ENCODE data around the gene VARS1.
"Not testable (repeated sequence)": the region's sequence is repeated elsewhere in the genome, so short reads cannot be mapped to it uniquely, and the experiment has no call there.

VARS1 gene

DNA sequence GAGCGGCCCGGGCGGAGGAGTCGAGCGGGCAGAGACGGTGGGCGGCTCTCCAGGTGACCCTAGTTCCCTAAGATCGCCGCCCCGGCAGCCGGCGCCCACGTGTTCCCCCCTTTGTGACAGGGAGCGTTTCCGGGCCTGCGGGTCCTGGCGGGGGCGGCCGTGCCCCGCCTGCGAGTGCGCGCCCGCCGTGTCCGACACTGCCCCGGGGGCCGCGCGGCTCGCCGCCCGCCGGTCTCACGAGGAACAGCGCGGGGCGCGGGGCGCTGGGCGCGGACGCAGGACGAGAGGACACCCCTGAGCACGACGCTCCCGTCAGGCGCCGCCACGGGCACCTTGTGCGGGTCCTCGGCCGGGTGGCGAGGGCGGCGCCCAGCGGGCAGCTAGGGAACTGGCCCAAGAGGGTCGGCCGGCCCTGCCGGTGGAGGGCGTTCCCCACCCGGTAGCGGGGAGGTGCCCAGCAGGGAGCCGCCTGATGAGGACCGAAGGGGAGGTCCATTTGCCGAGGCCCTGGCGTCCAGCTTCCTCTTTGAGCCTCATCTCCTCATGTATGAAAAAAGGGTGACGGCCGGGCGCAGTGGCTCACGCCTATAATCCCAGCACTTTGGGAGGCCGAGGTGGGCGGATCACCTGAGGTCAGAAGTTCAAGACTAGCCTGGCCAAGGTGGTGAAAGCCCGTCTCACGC is at the start of gene VARS1:
Gene VARS1, minus strand, starts transcription at position 137 of the 683 bp plus-strand sequence. CDS start 535 bp downstream, outside the sequence.
- DNase-seq, result peak; percentile 98

DNA sequence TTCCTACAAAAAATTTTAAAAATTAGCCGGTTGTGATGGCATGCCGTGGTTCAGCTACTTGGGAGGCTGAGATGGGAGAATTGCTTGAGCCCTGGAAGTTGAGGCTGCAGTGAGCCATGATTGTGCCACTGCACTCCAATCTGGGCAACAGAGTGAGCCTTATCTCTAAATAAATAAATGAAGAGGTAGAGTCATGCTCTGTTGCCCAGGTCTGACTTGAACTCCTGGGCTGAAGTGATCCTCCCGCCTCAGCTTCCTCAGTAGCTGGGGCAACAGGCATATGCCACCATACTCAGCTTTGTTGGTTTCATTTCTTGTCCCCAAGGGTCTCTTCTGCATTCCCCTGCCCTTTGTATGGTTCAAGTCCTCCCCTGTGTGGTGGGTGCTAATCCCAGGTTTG is 49.0 kb upstream of the VARS1 start:
- no peak for DNase-seq

DNA sequence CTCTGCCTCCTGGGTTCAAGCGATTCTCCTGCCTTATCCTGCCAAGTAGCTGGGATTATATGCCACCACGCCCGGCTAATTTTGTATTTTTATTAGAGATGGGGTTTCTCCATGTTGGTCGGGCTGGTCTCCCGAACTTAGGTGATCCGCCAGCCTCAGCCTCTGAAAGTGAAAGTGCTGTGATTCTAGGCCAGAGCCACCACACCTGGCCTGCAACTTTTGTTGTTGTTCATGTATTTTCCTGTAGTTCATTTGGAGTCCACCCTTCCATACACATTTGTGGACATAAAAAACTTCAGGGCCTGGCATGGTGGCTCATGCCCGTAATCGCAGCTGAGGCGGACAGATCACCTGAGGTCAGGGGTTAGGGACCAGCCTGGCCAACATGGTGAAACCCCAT is 46.5 kb upstream of the VARS1 start:
- DNase-seq, result no peak

DNA sequence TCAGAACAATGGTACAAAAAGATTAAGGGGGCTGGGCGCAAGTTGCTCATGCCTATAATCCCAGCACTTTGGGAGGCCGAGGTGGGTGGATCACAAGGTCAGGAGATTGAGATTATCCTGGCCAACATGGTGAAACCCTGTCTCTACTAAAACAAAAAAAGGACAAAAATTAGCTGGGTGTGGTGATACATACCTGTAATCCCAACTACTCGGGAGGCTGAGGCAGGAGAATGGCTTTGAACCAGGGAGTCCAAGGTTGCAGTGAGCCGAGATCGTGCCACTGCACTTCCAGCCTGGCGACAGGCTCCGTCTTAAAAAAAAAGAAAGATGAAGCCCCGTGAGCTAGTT is 44.2 kb upstream of the VARS1 start:
- DNase-seq, result not testable (repeated sequence)

DNA sequence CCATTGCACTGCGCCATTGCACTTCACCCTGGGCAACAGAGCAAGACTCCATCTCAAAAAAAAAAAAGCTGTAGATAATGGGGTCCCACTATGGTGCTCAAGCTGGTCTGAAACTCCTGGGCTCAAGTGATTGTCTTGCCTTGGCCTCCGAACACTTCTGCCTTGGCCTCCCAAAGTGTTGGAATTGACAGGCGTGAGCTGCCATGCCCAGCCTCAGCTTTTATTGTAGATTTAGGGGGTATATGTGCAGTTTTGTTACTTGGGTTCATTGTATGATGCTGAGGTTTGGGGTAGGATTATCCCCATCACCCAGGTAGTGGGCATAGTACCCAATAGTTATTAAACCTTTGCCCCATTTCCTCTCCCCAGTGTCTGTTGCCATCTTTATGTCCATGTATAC is 43.4 kb upstream of the VARS1 start:
- no peak for DNase-seq

DNA sequence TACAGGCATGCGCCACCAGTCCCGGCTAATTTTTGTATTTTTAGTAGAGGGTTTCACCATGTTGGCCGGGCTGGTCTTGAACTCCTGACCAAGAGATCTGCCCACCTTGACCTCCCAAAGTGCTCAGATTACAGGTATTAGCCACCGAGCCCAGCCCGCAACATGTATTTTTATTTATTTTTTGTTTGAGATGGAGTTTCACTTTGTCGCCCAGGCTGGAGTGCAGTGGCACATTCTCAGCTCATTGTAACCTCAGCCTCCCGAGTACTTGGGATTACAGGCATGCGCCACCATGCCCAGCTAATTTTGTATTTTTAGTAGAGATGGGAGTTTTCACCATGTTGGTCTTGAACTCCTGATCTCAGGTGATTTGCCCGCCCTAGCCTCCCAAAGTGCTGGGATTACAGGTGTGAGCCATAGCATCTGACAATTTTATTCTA is 42.6 kb upstream of the VARS1 start:
- not testable (repeated sequence) for DNase-seq

DNA sequence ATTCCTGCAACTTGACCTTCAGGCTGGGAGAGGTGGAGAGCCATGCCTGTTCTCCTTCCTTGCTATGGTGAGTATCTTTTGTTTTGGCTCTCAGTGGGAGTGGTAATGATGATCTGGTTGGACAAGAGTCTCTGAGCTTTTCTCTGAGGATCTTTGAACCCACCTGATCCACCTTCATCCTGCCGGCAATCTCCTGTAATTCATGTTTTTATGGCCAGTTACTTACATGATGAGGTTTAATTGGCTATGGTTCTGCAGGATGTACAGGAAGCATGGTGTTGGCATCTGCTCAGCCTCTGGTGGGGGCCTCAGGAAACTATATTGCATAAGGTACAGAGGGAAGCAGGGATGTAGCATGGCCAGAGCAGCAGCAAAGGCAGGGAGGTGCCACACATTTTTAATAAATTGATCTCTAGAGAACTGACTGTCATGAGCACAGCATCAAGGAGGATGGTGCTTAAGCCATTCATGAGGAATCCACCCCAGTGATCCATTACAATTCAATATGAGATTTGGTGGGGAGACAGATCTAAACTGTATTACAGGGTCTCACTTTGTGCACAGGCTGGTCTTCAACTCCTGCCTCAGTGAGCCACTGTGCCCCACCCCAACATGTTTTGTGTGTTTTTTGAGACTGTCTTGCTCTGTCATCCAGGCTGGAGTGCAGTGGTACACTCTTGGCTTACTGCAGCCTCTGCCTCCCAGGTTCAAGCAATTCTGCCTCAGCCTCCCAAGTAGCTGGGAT is 42.0 kb upstream of the VARS1 start:
- DNase-seq, result no peak

DNA sequence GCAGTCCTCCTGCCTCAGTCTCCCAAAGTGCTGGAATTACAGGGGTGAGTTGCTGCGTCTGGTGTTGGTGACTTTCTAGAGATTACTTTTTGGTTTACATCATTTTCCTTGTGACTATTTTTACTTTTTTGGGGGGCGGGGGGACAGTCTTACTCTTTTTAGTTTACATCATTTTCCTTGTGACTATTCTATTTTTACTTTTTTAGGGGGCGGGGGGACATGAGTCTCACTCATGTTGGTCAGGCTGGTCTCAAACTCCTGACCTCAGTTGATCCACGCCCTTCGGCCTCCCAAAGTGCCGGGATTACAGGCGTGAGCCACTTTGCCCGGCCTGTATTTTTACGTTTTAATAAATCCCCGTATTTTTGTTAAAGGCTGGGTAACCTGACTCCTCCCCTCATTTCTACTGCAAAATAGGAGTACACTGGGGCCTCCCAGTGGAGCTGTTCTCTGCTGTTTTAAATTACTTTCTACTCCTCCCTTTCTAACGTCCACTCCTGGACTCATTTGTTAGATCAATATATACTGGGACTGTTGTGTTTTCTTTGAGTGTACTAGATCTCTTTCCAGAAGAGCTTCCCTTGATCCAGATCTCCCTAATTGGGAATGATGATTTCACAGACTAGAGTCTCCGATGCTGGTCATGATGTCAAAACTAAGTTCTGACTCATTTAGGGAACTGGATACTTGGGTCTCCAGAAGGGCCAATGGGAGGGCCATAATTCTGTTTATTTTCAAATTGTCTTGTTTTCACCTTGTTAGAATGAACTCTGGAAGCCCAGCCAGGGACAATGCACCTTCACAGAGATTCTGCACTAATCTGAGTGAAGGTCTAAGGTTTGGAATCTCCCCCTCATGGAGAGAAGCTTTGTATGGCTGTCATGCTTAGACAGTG is 41.2 kb upstream of the VARS1 start:
- peak; percentile 64 for DNase-seq

DNA sequence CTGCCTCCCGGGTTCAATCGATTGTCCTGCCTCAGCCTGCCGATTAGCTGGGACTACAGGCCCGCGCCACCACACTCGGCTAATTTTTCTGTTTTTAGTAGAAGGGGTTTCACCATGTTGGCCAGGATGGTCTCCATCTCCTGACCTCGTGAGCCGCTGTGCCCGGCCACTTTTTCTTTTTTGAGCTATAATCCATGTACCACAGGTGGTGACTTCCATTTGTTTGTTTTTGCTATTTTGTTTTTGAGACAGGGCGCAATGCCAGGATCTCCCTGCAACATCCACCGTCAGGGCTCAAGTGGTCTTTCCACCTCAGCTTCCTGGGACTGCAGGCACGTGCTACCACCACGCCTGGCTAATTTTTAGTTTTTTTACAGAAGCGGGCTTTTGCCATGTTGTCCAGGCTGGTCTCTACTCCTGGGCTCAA is 40.5 kb upstream of the VARS1 start:
- no peak for DNase-seq

DNA sequence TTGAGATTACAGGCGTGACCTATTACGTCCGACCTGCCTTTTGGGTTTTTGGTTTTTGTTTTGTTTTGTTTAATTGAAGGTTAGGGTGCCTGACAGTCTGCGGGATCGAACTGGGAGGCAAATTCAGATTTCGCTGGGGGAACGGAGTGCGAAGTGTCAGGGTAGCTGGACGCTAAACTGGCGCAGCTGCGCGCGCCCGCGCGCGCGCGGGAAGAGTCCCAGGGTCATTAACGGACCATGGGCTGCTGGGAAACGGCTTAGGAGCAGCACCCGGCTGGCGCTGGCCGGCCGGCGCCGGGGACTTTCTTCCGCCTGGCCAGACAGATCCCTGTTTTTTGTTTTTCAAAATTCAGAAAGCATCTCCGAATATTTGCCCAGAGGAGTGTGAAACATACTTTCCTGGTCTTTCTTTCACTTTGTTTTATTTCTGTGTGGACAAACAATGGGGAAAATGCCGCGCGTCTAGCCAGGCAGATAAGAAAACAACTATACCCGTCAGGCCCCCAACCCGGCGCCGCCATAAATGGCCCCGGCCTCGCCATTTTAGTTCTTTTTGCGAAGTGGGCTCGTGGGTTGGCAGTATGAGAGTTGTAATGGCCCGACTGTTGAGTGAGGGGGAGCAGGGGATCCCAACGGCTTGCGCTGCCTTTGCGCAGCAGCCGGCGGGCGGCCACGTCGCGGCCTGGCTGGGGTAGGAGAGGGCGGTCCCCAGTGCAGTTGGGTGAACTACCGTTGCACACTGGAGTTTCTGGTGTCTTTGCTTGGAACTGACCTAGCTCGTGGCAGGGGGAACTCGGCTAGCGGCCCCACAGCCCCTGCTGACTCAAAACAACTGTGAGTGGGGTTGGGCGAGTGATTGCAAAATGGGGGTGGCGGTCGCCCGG is 39.1 kb upstream of the VARS1 start:
- DNase-seq, result peak; percentile 89

DNA sequence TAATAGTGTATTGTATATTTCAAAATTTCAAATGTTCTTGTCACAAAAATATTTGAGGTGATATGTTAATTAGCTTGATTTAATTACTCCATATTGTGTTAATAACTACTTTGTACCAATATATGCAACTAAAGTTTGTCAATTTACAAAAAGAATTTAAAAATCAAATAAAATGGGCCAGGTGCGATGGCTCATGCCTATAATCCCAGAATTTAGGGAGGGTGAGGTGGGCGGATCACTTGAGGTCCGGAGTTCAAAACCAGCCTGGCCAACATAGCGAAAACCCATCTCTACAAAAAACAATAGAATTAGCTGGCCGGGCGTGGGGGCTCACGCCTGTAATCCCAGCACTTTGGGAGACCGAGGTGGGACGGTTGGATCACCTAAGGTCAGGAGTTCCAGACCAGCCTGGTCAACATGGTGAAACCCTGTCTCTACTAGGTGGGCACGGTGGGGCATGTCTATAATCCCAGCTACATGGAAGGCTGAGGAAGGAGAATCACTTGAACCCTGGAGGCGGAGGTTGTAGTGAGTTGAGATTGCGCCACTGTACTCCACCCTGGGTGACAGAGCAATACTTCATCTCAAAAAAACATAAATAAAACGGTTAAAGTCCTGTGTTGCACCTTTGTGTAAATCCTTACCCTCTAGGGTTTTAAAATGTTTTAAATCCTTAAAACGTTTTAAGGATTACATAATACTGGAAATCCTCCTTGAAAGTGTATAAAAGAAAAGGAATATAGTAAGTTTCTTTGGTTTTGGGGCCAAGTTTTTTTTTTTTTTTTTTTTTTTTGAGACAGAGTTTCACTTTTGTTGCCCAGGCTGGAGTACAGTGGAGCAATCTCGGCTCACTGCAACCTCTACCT is 36.0 kb upstream of the VARS1 start:
- peak; percentile 57 for DNase-seq

DNA sequence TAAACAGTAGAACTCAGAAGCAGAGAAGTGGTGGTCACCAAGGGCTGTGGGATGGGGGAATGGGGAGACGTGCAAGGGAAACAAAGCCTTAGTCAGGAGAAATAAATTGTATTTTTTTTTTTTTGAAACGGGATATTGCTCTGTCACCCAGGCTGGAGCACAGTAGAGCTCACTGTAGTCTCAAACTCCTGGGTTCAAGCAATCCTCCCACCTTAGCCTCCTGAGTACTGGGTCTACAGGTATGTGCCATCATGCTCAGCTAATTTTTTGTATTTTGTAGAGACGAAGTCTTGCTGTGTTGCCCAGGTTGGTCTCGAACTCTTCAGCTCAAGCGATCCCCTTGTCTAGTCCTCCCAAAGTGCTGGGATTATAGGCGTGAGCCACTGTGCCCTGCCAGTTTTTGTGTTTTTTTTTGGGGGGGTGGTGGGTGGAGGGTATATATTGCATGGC is 35.4 kb upstream of the VARS1 start:
- no peak for DNase-seq

DNA sequence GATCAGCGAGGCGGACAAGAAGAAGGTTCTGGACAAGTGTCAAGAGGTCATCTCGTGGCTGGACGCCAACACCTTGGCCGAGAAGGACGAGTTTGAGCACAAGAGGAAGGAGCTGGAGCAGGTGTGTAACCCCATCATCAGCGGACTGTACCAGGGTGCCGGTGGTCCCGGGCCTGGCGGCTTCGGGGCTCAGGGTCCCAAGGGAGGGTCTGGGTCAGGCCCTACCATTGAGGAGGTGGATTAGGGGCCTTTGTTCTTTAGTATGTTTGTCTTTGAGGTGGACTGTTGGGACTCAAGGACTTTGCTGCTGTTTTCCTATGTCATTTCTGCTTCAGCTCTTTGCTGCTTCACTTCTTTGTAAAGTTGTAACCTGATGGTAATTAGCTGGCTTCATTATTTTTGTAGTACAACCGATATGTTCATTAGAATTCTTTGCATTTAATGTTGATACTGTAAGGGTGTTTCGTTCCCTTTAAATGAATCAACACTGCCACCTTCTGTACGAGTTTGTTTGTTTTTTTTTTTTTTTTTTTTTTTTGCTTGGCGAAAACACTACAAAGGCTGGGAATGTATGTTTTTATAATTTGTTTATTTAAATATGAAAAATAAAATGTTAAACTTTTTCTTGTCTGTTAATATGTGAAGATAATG is 34.2 kb upstream of the VARS1 start:
- DNase-seq, result peak; percentile 61

DNA sequence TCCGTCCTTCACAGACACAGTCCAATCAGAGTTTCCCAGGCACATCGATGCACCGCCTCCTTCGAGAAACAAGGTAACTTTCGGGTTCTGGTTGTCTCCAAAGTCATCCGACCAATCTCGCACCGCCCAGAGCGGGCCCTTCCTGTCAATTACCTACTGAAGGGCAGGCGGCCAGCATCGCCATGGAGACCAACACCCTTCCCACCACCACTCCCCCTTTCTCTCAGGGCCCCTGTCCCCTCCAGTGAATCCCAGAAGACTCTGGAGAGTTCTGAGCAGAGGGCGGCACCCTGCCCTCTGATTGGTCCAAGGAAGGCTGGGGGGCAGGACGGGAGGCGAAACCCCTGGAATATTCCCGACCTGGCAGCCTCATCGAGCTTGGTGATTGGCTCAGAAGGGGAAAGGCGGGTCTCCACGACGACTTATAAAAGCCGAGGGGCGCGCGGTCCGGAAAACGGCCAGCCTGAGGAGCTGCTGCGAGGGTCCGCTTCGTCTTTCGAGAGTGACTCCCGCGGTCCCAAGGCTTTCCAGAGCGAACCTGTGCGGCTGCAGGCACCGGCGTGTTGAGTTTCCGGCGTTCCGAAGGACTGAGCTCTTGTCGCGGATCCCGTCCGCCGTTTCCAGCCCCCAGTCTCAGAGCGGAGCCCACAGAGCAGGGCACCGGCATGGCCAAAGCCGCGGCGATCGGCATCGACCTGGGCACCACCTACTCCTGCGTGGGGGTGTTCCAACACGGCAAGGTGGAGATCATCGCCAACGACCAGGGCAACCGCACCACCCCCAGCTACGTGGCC is 31.9 kb upstream of the VARS1 start, which contains the start of gene HSPA1B:
Gene HSPA1B, plus strand, starts transcription at position 453 of the 794 bp plus-strand sequence. Its CDS starts 213 bp downstream, at position 666.
- peak; percentile 99 for DNase-seq

DNA sequence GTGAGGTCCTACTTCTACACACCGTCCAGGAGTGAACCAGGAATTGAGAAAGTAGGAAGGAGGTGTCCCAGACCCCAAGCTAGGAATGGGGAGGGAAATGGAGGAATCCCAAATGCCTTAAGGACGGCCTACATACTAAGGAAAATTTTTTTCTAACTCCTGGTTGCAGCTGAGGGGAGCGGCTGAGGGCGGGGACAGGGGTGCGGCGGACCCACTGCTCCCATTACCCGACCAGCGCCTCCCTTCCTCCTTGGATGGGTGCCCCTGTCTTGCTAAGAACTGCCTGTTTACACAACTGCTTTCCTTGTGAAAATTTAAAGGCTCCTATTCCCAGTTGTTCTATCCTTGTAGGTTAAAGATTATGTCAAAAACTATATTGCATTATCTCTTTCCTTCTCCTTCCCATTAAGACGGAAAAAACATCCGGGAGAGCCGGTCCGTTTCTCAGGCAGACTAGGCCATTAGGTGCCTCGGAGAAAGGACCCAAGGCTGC is 31.3 kb upstream of the VARS1 start:
- DNase-seq, result no peak

DNA sequence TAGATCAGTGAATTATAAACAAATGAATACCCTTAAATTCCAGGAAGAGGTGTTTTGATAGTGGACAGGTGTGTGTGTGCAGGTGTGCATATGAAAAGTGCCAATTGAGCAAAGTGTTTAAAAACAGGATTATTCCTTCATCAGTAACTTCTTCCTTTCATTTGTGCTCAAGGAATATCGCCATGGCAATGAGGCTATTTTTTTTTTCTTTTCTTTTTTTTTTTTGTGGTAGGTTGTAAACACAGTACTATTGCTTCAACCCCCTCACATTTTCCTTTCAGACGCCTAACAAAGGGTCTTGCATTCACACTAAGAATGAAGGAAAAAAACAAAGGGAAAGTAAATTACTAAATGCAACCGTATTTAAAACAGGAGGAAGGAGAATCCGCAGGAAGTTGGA is 30.0 kb upstream of the VARS1 start:
- DNase-seq, result no peak

DNA sequence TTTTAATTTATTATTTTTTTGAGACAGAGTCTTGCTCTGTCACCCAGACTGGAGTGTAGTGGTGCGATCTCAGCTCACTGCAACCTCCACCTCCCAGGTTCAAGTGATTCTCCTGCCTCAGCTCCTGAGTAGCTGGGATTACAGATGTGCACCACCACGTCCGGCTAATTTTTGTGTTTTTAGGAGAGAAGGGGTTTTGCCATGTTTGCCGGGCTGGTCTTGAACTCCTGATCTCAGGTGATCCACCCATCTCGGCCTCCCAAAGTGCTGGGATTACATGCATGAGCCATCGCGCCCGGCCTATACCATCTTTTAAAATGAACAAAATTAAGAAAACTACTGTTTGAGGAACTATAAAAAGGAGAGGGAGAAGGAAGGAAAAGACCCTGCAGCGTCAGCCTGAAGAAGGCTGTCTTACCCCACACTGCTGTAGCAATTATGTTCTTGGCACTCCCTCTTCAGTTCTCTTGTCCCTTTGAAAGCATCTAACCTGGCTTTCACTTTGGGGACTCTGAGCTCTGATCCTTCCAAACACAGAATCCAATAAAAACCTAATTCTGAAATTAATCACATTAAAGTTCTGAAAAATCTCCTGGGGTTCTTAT is 28.1 kb upstream of the VARS1 start:
- peak; percentile 48 for DNase-seq

DNA sequence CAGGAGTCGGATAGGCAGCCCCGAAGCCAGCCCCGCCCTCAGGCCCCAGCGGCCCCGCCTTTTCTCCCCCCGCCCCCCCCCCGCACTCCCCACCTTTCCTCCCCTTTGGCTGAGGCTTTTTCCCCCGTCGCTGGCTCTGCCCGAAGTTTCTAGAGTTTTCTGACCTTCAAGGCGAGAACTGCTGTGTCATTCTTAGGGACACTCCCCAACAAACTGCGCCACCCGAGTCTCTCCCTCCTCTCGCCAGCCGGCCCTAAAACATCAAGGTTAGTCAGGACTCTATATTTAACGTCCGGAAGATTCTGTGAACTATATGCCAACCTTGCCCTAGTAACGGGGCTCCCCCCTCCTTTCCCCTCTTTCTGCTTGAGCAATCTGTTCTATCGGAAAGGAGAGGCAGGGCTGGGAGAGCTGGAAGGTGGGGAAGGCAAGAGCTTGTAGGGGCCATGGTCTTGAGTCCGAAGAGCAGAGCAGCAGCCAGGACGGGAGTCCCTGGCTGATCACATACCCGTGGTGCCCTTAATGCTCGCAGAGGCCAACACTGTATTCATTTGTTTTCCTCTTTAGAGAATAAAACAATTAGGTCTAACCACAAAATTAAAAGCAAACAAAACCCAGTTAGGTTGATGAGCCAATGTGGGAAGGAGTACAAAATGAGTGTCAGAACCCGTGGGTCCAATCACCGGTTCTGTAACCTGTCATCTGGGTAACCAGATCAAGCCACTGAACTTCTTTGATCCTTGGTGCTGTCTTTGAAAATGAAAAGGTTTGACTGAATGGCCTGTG is 26.7 kb upstream of the VARS1 start:
- DNase-seq, result peak; percentile 92

Data from suppressor macrophage treated with lipopolysaccharide for 4 hours (primary cell).